Measurements from ENCODE around the gene SPATA6. TPM values are rescaled to one million over a fixed set of nuclear protein-coding genes. Genes with fewer than 3 reads are reported as not detected.
"Not testable (repeated sequence)": the region's sequence is repeated elsewhere in the genome, so short reads cannot be mapped to it uniquely, and the experiment has no call there.

Gene SPATA6
- 7.5 and 10.6 TPM in 2 replicates for total RNA-seq (2014; rRNA removed; shearing (Covaris generic))
- 10.9 and 13.3 TPM in 2 replicates for polyA plus RNA-seq (2016; fragmentation: Nextera tagmentation; extraction: Ambion mirVana)
- long read RNA-seq, full-length matches to known transcripts: 1 of 5 reads
- long read RNA-seq, partial matches to known transcripts: 2 of 5 reads
- long read RNA-seq, other reads (novel, unspliced or antisense): 2 of 5 reads

GRCh38 chr1:48471691-48472576 is at the start of gene SPATA6:
Gene SPATA6 (minus strand): TSS chr1:48472204. CDS start chr1:48472008, 196 bp downstream.
- peak within 1 kb of the TSS; percentile 98 for H2AFZ ChIP-seq
- H3K36me3 ChIP-seq (ENCODE audit: insufficient read depth): no peaks in the 10 kb centered on the region
- Mint-ChIP-seq H3K4me1 (peaks cover 26% of the 10 kb centered on the region), H3K36me3 (ENCODE audit: low read depth) (peaks cover 14% of the 10 kb centered on the region), H3K27ac (peak within 1 kb of the TSS; percentile 93), H3K27me3 (ENCODE audit: insufficient read depth, low read depth, poor library complexity) (peaks cover 7% of the 10 kb centered on the region), H3K9me3 (peaks cover 21% of the 10 kb centered on the region), H3K4me3 (peak within 1 kb of the TSS; percentile 88)
- H3K79me2 ChIP-seq (replicated peaks; ENCODE audit: insufficient read depth): peaks cover 14% of the 10 kb centered on the region
- H3K27me3 ChIP-seq (ENCODE audit: insufficient read depth): no peaks in the 10 kb centered on the region
- DNase-seq (ENCODE audit: low spot score) (peak; percentile 98), ATAC-seq (peak; percentile 94)
- H3K4me2 ChIP-seq: peak within 1 kb of the TSS; percentile 97
- H4K20me1 ChIP-seq (replicated peaks; ENCODE audit: insufficient read depth): no peaks in the 10 kb centered on the region
- TF ChIP-seq, protein P1, sequence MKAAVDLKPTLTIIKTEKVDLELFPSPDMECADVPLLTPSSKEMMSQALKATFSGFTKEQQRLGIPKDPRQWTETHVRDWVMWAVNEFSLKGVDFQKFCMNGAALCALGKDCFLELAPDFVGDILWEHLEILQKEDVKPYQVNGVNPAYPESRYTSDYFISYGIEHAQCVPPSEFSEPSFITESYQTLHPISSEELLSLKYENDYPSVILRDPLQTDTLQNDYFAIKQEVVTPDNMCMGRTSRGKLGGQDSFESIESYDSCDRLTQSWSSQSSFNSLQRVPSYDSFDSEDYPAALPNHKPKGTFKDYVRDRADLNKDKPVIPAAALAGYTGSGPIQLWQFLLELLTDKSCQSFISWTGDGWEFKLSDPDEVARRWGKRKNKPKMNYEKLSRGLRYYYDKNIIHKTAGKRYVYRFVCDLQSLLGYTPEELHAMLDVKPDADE (IDR thresholded peaks at IDR 0.05): peak; percentile 44; the same call in 1 of the 2 replicates
- TF ChIP-seq CREB1 (CRISPR knock-in tag; IDR thresholded peaks at IDR 0.05; ENCODE audit: low read depth) (peak; percentile 84), JUNB (IDR thresholded peaks at IDR 0.05; ENCODE audit: unreplicated experiment) (peak; percentile 39), POLR2AphosphoS5 (IDR thresholded peaks at IDR 0.05; ENCODE audit: low read depth) (peak; percentile 80), REST (IDR thresholded peaks at IDR 0.05; ENCODE audit: unreplicated experiment) (no peak), NANOG (IDR thresholded peaks at IDR 0.05; ENCODE audit: borderline replicate concordance) (no peak), CTCF (conservative IDR thresholded peaks at IDR 0.05; ENCODE audit: low read depth in 2 of 2) (peak in 1 of 2 experiments; percentile 16; a peak in 2 of 4 replicates)
- H3F3A ChIP-seq (replicated peaks; ENCODE audit: low read depth): peaks cover 12% of the 10 kb centered on the region
- H3K27ac ChIP-seq (ENCODE audit: low read depth): peak within 1 kb of the TSS; percentile 97
- peak within 1 kb of the TSS; percentile 94 for H3K4me3 ChIP-seq
- H3K4me1 ChIP-seq (ENCODE audit: insufficient read depth): peaks cover 17% of the 10 kb centered on the region
- H3K9me2 ChIP-seq (ENCODE audit: insufficient read depth): no peaks in the 10 kb centered on the region; the same call in 1 of the 2 replicates

DNA sequence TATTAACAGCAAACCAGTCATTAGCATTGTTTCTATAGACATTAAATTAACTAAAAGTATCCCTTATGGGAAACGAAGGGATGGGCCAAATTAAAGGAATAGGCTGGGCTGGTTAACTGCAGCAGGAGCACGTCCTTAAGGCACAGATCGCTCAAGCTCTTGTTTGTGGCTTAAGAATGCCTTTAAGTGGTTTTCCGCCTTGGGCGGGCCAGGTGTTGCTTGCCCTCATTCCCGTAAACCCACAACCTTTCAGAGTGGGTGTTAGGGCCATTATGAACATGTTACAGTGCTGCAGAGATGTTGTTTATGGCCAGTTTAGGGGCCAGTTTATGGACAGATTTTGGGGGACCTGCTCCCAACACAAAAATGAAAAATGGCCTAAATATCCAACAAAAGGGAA is 47.9 kb upstream of the SPATA6 start:
- not testable (repeated sequence) for H3K9me2 ChIP-seq (ENCODE audit: insufficient read depth); ATAC-seq; H3K4me1 ChIP-seq (ENCODE audit: insufficient read depth); H2AFZ ChIP-seq; H3K4me3 Mint-ChIP-seq; H3K27me3 ChIP-seq (ENCODE audit: insufficient read depth); H3K4me1 Mint-ChIP-seq; H3K27ac ChIP-seq (ENCODE audit: low read depth); DNase-seq (ENCODE audit: low spot score); H3K4me2 ChIP-seq; H3K27me3 Mint-ChIP-seq (ENCODE audit: insufficient read depth, low read depth, poor library complexity); H3K9me3 Mint-ChIP-seq; H3K36me3 Mint-ChIP-seq (ENCODE audit: low read depth); H3K4me3 ChIP-seq; H3K79me2 ChIP-seq (replicated peaks; ENCODE audit: insufficient read depth); H4K20me1 ChIP-seq (replicated peaks; ENCODE audit: insufficient read depth); H3K36me3 ChIP-seq (ENCODE audit: insufficient read depth); H3K27ac Mint-ChIP-seq; H3F3A ChIP-seq (replicated peaks; ENCODE audit: low read depth)
